Measurements from ENCODE around the gene BIN1. TPM values are rescaled to one million over a fixed set of nuclear protein-coding genes. Genes with fewer than 3 reads are reported as not detected.

The BIN1 gene
- total and polyA plus RNA-seq, 2 of the 4 experiments (the other 2 are of a cell fraction): 18.1 to 25.7 TPM

DNA sequence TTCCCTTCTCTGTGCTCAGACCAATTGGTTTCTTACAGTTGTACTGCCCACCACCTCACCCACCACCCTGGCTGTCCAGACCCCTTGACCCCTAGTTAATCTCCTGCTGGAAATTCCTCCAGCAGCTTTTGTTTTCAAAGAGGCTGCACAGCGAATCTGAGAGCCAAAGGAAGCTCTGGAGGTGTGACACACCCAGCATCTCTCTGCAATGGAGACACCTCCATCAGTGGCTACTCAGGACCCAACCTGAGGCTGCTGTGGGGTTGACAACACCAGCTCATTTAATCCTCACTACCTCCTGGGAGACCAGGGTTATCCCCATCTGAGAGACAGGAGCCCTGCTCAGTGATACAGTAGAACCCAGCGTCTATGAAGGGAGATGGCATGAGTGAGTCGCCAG lies 86.4 kb downstream of the BIN1 start:
- no peak overlapping the region for H3K27ac ChIP-seq (ENCODE audit: insufficient read depth, low read length)
- H2BK5ac ChIP-seq (ENCODE audit: low read depth, low read length, poor library complexity, severe bottlenecking): no peak overlapping the region
- H3K9ac ChIP-seq (ENCODE audit: low read depth, low read length): no peak overlapping the region
- H3K56ac ChIP-seq (ENCODE audit: extremely low read depth, insufficient read depth, low read length): no peak overlapping the region
- CTCF ChIA-PET: interaction anchor here (0.6 to 1.0 kb wide), 2 partner anchors 12 to 21 kb away, joined by 3 read pairs; no protein-coding TSS in a partner anchor
- no peak overlapping the region for H2BK20ac ChIP-seq (ENCODE audit: low read depth, low read length)
- H4K91ac ChIP-seq (ENCODE audit: insufficient read depth, low read depth, low read length): no peak overlapping the region
- in situ Hi-C loops (cut with MboI; ENCODE audit: low sequenced_read_pairs): no loop called here
- H4K8ac ChIP-seq (ENCODE audit: low read depth in 2 of 2, low read length in 2 of 2): no peak overlapping the region
- H4K20me1 ChIP-seq (ENCODE audit: insufficient read depth, low read length): no peaks in the 10 kb centered on the region
- H3K9me3 ChIP-seq (ENCODE audit: control insufficient read depth, insufficient read depth, low read length): peaks cover 3% of the 10 kb centered on the region; the same call in 1 of the 2 replicates
- dilution Hi-C loops (cut with HindIII; ENCODE audit: low sequenced_read_pairs, unreplicated experiment): no loop called here
- WGBS, 2 experiments (ENCODE audit: extremely low coverage in 2 of 2, insufficient read length in 1 of 2): no CpG with 5 or more reads among the region's 3 CpGs
- no peak overlapping the region for H3K4me3 ChIP-seq (ENCODE audit: insufficient read depth, low read depth, low read length)
- H3K18ac ChIP-seq (ENCODE audit: low read depth, low read length): no peak overlapping the region
- DNase-seq (no peak), ATAC-seq (ENCODE audit: low read depth) (no peak)
- no peak overlapping the region for H2AFZ ChIP-seq (replicated peaks; ENCODE audit: low read length, poor library complexity)
- intact Hi-C loops (cut with micrococcal nuclease): loop anchor here (10.0 kb wide), 1 partner anchor 366 kb away; the partner anchor contains the start of gene GYPC
- peaks cover 2% of the 10 kb centered on the region; the same call in 1 of the 2 replicates for H3K9me1 ChIP-seq (ENCODE audit: insufficient read depth, low read length)
- H2BK15ac ChIP-seq (ENCODE audit: low read depth, low read length): no peak overlapping the region
- no peak overlapping the region for H2BK120ac ChIP-seq (ENCODE audit: low read depth, low read length)
- H2AK9ac ChIP-seq (replicated peaks; ENCODE audit: low read depth, low read length, poor library complexity): no peak overlapping the region
- no peaks in the 10 kb centered on the region for H3K79me1 ChIP-seq (ENCODE audit: low read depth in 1 of 2, low read length in 2 of 2)
- H2AK5ac ChIP-seq (ENCODE audit: low read depth, low read length): no peak overlapping the region
- POLR2A ChIA-PET (ENCODE audit: unreplicated experiment): no interaction called here
- no peak overlapping the region for H3K4me2 ChIP-seq (ENCODE audit: low read depth, low read length)
- peaks cover 8% of the 10 kb centered on the region for H3K4me1 ChIP-seq (ENCODE audit: control insufficient read depth, insufficient read depth, low read length)
- H3K36me3 ChIP-seq (ENCODE audit: control insufficient read depth, insufficient read depth, low read length): no peaks in the 10 kb centered on the region
- no peak for TF ChIP-seq POLR2A (IDR thresholded peaks at IDR 0.05; ENCODE audit: low read depth, low read length)
- TF ChIP-seq MAZ (IDR thresholded peaks at IDR 0.05; ENCODE audit: borderline replicate concordance, low read depth, low read length): no peak
- no peak for TF ChIP-seq SMC3 (IDR thresholded peaks at IDR 0.05; ENCODE audit: low read depth, low read length)
- TF ChIP-seq, protein P1, sequence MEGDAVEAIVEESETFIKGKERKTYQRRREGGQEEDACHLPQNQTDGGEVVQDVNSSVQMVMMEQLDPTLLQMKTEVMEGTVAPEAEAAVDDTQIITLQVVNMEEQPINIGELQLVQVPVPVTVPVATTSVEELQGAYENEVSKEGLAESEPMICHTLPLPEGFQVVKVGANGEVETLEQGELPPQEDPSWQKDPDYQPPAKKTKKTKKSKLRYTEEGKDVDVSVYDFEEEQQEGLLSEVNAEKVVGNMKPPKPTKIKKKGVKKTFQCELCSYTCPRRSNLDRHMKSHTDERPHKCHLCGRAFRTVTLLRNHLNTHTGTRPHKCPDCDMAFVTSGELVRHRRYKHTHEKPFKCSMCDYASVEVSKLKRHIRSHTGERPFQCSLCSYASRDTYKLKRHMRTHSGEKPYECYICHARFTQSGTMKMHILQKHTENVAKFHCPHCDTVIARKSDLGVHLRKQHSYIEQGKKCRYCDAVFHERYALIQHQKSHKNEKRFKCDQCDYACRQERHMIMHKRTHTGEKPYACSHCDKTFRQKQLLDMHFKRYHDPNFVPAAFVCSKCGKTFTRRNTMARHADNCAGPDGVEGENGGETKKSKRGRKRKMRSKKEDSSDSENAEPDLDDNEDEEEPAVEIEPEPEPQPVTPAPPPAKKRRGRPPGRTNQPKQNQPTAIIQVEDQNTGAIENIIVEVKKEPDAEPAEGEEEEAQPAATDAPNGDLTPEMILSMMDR (conservative IDR thresholded peaks at IDR 0.05; ENCODE audit: low read depth, low read length): no peak
- TF ChIP-seq, protein P2, sequence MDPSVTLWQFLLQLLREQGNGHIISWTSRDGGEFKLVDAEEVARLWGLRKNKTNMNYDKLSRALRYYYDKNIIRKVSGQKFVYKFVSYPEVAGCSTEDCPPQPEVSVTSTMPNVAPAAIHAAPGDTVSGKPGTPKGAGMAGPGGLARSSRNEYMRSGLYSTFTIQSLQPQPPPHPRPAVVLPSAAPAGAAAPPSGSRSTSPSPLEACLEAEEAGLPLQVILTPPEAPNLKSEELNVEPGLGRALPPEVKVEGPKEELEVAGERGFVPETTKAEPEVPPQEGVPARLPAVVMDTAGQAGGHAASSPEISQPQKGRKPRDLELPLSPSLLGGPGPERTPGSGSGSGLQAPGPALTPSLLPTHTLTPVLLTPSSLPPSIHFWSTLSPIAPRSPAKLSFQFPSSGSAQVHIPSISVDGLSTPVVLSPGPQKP (IDR thresholded peaks at IDR 0.05; ENCODE audit: borderline replicate concordance, low read depth, low read length): no peak
- TF ChIP-seq MXI1 (IDR thresholded peaks at IDR 0.05; ENCODE audit: borderline replicate concordance, low read depth, low read length): no peak
- no peak for TF ChIP-seq FOS (IDR thresholded peaks at IDR 0.05; ENCODE audit: low read depth, low read length)
- TF ChIP-seq NFE2L2 (IDR thresholded peaks at IDR 0.05; ENCODE audit: low read depth, low read length): no peak
- TF ChIP-seq MAFK (IDR thresholded peaks at IDR 0.05; ENCODE audit: low read depth, low read length): no peak
- no peak for TF ChIP-seq CHD1 (IDR thresholded peaks at IDR 0.05; ENCODE audit: low read depth, low read length)
- no peak for TF ChIP-seq RCOR1 (IDR thresholded peaks at IDR 0.05; ENCODE audit: insufficient replicate concordance, low read length)
- no peak for TF ChIP-seq RFX5 (IDR thresholded peaks at IDR 0.05; ENCODE audit: low read depth, low read length)
- no peak for TF ChIP-seq BHLHE40 (IDR thresholded peaks at IDR 0.05; ENCODE audit: low read depth, low read length)
- TF ChIP-seq, protein P3, sequence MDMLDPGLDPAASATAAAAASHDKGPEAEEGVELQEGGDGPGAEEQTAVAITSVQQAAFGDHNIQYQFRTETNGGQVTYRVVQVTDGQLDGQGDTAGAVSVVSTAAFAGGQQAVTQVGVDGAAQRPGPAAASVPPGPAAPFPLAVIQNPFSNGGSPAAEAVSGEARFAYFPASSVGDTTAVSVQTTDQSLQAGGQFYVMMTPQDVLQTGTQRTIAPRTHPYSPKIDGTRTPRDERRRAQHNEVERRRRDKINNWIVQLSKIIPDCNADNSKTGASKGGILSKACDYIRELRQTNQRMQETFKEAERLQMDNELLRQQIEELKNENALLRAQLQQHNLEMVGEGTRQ (IDR thresholded peaks at IDR 0.05; ENCODE audit: low read depth, low read length): no peak
- no peak for TF ChIP-seq RAD21 (IDR thresholded peaks at IDR 0.05; ENCODE audit: low read length)
- no peak for TF ChIP-seq CEBPB (IDR thresholded peaks at IDR 0.05; ENCODE audit: low read depth, low read length)
- BruUV-seq (replicated peaks): no TSS peak
- H4K5ac ChIP-seq (ENCODE audit: low read depth, low read length): no peak overlapping the region
- H3K27me3 ChIP-seq (ENCODE audit: control insufficient read depth, insufficient read depth, low read length): peaks cover 7% of the 10 kb centered on the region
- H3K23ac ChIP-seq (ENCODE audit: low read depth, low read length): no peak overlapping the region
- H3K14ac ChIP-seq (replicated peaks; ENCODE audit: low read depth, low read length): no peak overlapping the region
- H3K4ac ChIP-seq (ENCODE audit: low read depth, low read length): no peak overlapping the region

Measured in IMR-90 (cell line).